Hematopoietic multipotent progenitor cell treated with erythropoietin and hydrocortisone succinate and interleukin-3 and kit ligand, for 6 days (in vitro differentiated cells): Measurements from ENCODE around the gene IRF2BPL.

Experiments used
- DNase-seq: peaks from one replicate; pipeline ENCODE4 v3.0.0-alpha.2; 2015

IRF2BPL gene

GRCh38 chr14:77028384-77029231 lies at the start of gene IRF2BPL:
IRF2BPL (minus strand) TSS chr14:77028708; CDS start chr14:77027792, 916 bp downstream.
- peak; percentile 99 for DNase-seq

DNA sequence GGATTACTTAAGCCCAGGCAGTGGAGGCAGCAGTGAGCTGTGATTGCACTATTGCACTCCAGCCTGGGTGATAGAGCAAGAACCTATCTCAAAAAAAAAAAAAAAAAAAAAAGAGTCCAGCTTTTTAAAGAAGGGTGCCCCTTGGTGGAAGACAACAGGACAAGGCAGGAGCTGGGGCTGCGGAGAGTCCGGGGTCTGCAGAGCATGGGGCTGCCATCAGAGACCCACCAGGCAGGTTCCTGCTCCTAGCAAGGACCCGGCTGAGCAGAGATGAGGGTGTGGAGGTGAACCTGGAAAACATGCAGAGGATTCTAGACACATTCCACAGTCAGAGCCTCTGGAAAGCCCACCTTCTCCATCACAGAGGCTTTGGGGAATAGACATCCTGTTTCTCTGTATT lies 48.5 kb upstream of the IRF2BPL start:
- no peak for DNase-seq

GRCh38 chr14:77076113-77076631 lies 47.7 kb upstream of the IRF2BPL start:
- no peak for DNase-seq

DNA sequence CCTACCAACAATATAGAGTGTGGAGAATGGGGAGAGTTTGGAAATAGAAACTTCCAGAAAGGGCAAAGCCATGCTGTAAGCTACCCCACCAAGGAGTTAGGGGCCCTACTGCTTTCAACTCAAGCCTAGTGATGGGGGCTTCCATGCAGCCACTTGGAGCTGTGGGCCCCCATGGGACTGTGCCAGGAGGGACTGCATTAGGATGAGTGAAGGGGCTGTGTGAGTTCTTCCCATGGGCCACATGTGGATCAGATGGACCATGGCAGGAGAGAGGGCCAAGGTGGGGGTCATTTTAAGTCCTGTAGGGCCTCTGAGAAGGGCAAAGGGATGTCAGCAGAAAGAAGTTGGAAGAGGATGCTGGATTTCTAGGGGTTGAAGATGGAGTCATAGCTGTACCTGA lies 46.5 kb upstream of the IRF2BPL start:
- DNase-seq: no peak

DNA sequence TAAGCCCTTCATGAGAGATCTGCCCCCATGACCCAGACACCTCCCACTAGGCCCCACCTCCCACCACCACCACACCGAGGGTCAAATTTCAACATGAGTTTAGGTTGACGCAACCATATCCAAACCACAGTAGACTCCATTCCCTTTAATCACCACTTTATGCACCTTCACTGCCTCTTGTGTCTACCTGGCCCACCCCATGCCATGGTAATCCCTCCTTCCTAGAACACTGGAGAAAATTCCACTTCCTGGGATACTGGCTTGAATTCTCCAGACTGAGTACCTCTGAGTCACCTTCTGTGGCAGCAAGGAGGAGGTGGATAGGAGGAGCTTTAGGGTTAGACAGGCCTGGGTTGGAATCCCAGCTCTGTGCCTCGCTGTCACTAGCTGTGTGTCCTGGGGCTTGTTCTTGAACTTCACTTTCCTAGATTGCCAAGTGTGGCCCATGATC lies 43.5 kb upstream of the IRF2BPL start:
- DNase-seq: no peak

DNA sequence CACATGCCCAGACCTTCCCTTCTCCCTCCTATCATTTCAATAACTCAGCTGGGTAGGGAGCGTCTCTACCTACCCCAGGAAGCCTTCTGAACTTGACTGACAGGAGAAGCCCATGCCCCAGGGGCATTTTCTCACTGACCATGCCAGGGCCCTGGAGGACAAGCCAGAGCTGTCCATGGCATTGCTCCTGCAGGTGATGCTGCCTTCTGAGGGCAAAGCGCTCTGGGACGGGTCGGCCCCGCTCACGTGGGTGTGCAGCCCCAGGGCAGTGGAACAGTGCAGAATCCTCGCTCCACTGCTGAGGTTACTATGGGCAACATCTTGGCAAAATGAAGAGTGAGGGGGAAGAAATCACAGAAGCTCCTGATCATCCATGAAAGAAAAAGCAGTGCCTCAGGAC lies 41.0 kb upstream of the IRF2BPL start:
- no peak for DNase-seq

DNA sequence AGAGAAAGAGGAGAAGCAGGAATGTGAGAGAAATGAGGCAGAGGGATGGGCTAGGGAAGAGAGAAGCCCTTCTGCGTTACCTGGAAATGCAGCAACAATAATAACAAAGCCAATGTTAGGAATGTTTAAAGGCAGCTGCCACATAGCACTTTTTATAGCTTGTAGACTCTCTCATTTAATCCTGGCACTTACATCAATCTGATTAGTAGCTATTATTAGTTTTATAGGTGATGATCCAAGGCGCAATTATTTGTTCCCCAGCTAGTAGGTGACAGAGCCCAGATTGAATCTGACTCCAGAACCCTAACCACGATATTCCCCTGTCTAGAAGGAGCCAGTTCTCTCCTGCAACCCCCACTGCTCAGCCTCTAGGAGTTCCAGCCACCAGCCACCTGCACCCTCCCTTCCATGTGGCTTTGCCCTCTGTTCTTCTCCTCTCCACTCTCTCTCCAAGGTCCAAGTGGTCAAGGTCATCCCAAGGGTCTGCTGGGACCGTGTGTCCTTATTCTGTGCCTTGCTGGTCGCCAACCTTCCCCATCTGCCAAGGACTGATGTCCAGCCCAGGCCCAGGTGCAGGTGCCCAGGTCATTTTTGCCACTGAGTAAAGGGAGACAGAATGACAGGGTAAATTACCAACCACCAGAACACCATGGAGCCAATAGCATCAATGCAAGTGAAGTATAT lies 40.2 kb upstream of the IRF2BPL start:
- no peak for DNase-seq

DNA sequence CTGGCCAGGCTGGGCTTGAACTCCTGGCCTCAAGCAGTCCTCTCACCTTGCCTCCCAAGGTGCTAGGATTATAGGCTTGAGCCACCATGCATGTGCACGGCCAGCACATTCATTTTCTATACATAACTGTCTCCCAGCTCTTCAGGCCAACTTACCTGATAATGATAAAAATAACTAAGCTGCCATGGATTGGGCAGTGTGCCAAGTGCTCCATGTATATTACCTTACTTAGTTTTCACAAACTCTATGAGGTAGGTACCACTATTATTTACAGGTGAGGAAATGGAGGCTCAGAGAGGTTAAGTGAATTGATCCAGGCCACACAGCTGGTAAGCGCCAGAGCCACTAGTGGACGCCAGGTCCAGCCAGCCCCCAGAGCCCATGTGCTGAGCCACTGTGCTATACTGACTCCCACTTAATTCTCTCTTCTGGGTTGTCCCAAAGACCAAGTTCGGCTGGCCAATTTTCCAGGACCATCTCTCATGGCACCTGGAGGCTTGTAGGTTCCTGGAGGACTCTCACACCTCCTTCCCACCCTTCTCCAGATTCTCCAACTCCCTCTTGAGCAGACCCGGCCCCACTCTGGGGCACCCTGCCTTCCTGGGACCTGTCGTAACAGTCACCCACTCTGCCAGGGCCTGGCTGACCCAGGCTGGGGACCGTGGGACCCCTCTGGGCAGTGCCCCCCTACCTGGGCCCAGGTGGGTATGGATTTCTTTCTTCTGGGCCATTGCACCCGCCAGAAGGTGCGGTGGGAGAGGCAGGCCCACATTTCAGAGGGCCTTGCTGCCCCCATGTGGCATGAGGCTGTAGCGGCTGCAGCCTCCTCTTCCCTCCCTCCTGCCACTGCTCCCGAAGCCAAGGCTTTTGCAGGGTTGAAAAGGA lies 39.4 kb upstream of the IRF2BPL start:
- peak; percentile 80 for DNase-seq

- no peak for DNase-seq
Observed at GRCh38 chr14:77066578-77067172, 38.2 kb upstream of the IRF2BPL start.

GRCh38 chr14:77065851-77066577 lies 37.5 kb upstream of the IRF2BPL start:
- DNase-seq: no peak

- DNase-seq: no peak
Observed at GRCh38 chr14:77064521-77065178, 36.1 kb upstream of the IRF2BPL start.

- no peak for DNase-seq
Observed at GRCh38 chr14:77063571-77064171, 35.2 kb upstream of the IRF2BPL start.

GRCh38 chr14:77062261-77062660 lies 33.8 kb upstream of the IRF2BPL start:
- DNase-seq: no peak

GRCh38 chr14:77061630-77062257 lies 33.2 kb upstream of the IRF2BPL start:
- DNase-seq: no peak

- peak; percentile 71 for DNase-seq
Observed at GRCh38 chr14:77059276-77059915, 30.9 kb upstream of the IRF2BPL start.

- DNase-seq: no peak
Observed at GRCh38 chr14:77058785-77059184, 30.3 kb upstream of the IRF2BPL start.

GRCh38 chr14:77058117-77058516 lies 29.6 kb upstream of the IRF2BPL start:
- no peak for DNase-seq

DNA sequence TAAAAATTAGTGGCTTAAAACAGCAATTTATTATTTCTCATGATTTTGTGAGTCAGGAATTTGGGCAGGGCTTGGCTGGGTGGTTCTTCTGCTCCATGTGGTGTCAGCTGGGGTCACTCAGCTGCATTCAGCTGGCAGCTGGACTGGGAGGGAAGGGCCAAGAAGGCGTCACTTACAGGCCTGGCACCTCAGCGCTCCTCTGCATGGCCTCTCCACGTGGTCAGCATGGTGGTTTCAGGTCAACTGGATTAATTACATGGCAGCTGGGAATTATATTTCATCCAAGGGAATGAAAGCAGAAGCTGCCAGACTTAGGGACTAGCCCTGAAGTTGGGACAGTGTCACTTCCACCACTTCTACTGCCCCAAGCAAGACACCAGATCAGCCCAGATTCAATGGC lies 27.5 kb upstream of the IRF2BPL start:
- DNase-seq: no peak

DNA sequence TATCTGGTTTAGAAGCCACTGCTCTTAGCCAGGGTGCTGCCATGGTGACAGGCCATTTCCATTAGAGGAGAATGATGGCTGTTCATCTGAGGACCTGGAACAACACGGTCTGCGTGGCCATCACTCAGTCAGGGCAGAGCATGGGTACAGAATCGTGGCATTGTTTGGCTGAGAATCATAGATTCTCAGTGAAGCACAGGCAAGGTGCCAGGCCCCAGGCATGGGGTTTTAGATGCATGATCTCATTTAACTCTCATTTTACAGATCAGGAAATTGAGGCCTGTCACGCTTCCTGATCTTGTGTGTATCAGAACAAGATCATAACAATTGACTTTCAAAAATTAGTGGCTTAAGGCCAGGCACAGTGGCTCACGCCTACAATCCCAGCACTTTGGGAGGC lies 26.8 kb upstream of the IRF2BPL start:
- no peak for DNase-seq
